Panc1 (cell line): ENCODE data around the gene DROSHA. TPM values are rescaled to one million over a fixed set of nuclear protein-coding genes. Genes with fewer than 3 reads are reported as not detected.

ENCODE experiments used
- ATAC-seq: fragments of 200-7000 bp; cut with Tn5 transposase; 2 replicates; pipeline ENCODE4 v1.9.1; 2020; ENCODE audit warnings: mild to moderate bottlenecking, moderate library complexity
- BruUV-seq: library from RNA; stranded (reverse); fragments of 400-500 nt; replicated peaks from 2 replicates; lab custom pipeline; 2021; lab: Mats Ljungman, UMichigan
- CTCF ChIA-PET: fragments of 300-600 bp; sonication (Branson Sonifier 250); formaldehyde crosslinking; loops from one replicate; lab custom pipeline; 2022; ENCODE audit warnings: antibody characterized with exemption; lab: Charles Lee
- POLR2A ChIA-PET: fragments of 300-600 bp; sonication (Branson Sonifier 250); formaldehyde crosslinking; loops from one replicate; lab custom pipeline; 2022; ENCODE audit warnings: antibody characterized with exemption; lab: Charles Lee
- DNase-seq: peaks from one replicate; pipeline ENCODE4 v3.0.0-alpha.2; 2010; ENCODE audit warnings: low read depth, low spot score
- H3K27ac ChIP-seq: 2 replicates; pipeline ENCODE4 v1.5.1; 2011; ENCODE audit warnings: mild to moderate bottlenecking, low read length, inconsistent platforms
- H3K27me3 ChIP-seq: fragments of 200-500 bp; sonication (Bioruptor generic); 2 replicates; pipeline ENCODE4 v1.6.0; 2014; ENCODE audit warnings: low read length, inconsistent platforms; ENCODE audit not compliant: control insufficient read depth, insufficient read depth
- H3K36me3 ChIP-seq: fragments of 200-500 bp; sonication (Bioruptor generic); 2 replicates; pipeline ENCODE4 v1.5.1; 2014; ENCODE audit warnings: inconsistent platforms, mild to moderate bottlenecking, low read length, moderate library complexity; ENCODE audit not compliant: control insufficient read depth, insufficient read depth
- H3K4me1 ChIP-seq: 2 replicates; pipeline ENCODE4 v1.5.1; 2011; ENCODE audit warnings: inconsistent platforms, mild to moderate bottlenecking, low read length, moderate library complexity; ENCODE audit not compliant: control insufficient read depth, insufficient read depth
- H3K4me3 ChIP-seq, 2 experiments: 2 replicates each; pipeline ENCODE4 v1.5.1; 2011 to 2012; ENCODE audit warnings: low read depth in 2 of 2, low read length in 2 of 2, mild to moderate bottlenecking in 2 of 2, inconsistent platforms in 1 of 2, moderate library complexity in 1 of 2
- H3K9me3 ChIP-seq: fragments of 200-500 bp; sonication (Bioruptor generic); 2 replicates; pipeline ENCODE4 v1.5.1; 2014; ENCODE audit warnings: low read depth, mild to moderate bottlenecking, inconsistent platforms, low read length, moderate library complexity; ENCODE audit not compliant: control insufficient read depth, insufficient read depth
- CTCF ChIP-seq: fragments of 450-650 bp; IDR thresholded peaks from 2 replicates; pipeline ENCODE4 v1.5.1; 2017; ENCODE audit warnings: mild to moderate bottlenecking
- POLR2AphosphoS5 ChIP-seq: IDR thresholded peaks from 2 replicates; pipeline ENCODE4 v1.6.1; 2012; ENCODE audit warnings: mild to moderate bottlenecking, low read depth, low read length, moderate library complexity
- REST ChIP-seq, 2 experiments: IDR thresholded peaks; 2 replicates each; pipeline ENCODE4 v1.6.1; 2011 to 2012; ENCODE audit warnings: low read depth in 2 of 2, control low read depth in 1 of 2, low read length in 1 of 2, mild to moderate bottlenecking in 1 of 2, moderate library complexity in 1 of 2; ENCODE audit not compliant: insufficient read depth in 1 of 2
- SIN3A ChIP-seq: IDR thresholded peaks from 2 replicates; pipeline ENCODE4 v1.6.1; 2012; ENCODE audit warnings: low read depth, mild to moderate bottlenecking, low read length, moderate library complexity, borderline replicate concordance; ENCODE audit not compliant: insufficient read depth
- TCF7L2 ChIP-seq: IDR thresholded peaks from 2 replicates; pipeline ENCODE4 v1.6.1; 2011; ENCODE audit warnings: mild to moderate bottlenecking, low read depth, low read length, inconsistent platforms
- in situ Hi-C: cut with HindIII; loops from 2 replicates; pipeline ENCODE4 v1.10.0; 2016; ENCODE audit warnings: low sequenced_read_pairs, low pct_unique_long_range_greater_than_20kb
- intact Hi-C: fragments of 100-400 bp; cut with micrococcal nuclease; formaldehyde crosslinking; loops from one replicate; pipeline ENCODE4 v1.10.0; 2022; ENCODE audit not compliant: unreplicated experiment
- total RNA-seq: library from RNA; stranded (reverse); gene quantifications from one replicate; pipeline ENCODE4 v1.2.1, GENCODE V29; 2021; ENCODE audit not compliant: unreplicated experiment

The DROSHA gene
- total RNA-seq, 1 experiment from 2014 or later = 98.1 TPM

GRCh38 chr5:31393126-31393525, 138.8 kb downstream of the DROSHA start:
- no peaks in the 10 kb centered on the region for H3K4me1 ChIP-seq
- in situ Hi-C loops = no loop called here
- DNase-seq = no peak
- BruUV-seq = no TSS peak
- CTCF ChIA-PET = no interaction called here
- H3K27me3 ChIP-seq = no peaks in the 10 kb centered on the region
- TF ChIP-seq CTCF = no peak
- no peak for TF ChIP-seq TCF7L2
- no peak for TF ChIP-seq SIN3A
- no peak overlapping the region for H3K4me3 ChIP-seq
- intact Hi-C loops = no loop called here
- POLR2A ChIA-PET = no interaction called here
- no peaks in the 10 kb centered on the region for H3K36me3 ChIP-seq
- ATAC-seq = no peak
- H3K9me3 ChIP-seq = no peaks in the 10 kb centered on the region
- H3K27ac ChIP-seq = no peak overlapping the region

GRCh38 chr5:31392061-31392460, 139.8 kb downstream of the DROSHA start:
- POLR2A ChIA-PET = no interaction called here
- BruUV-seq = no TSS peak
- no peak for TF ChIP-seq CTCF
- TF ChIP-seq REST (IDR thresholded peaks at IDR 0.05; ENCODE audit: insufficient read depth in 1 of 2, low read depth in 2 of 2, low read length in 1 of 2) = no peak
- no peak for TF ChIP-seq POLR2AphosphoS5
- no peak for TF ChIP-seq SIN3A
- TF ChIP-seq TCF7L2 = no peak
- Histone ChIP-seq H3K27ac (no peak overlapping the region), H3K36me3 (no peaks in the 10 kb centered on the region), H3K27me3 (no peaks in the 10 kb centered on the region), H3K9me3 (no peaks in the 10 kb centered on the region), H3K4me3 (no peak overlapping the region), H3K4me1 (no peaks in the 10 kb centered on the region)
- ATAC-seq (no peak), DNase-seq (no peak)
- in situ Hi-C loops (no loop called here), intact Hi-C loops (no loop called here)
- CTCF ChIA-PET = no interaction called here

GRCh38 chr5:31390256-31390655, 141.6 kb downstream of the DROSHA start:
- Histone ChIP-seq H3K27ac (no peak overlapping the region), H3K36me3 (no peaks in the 10 kb centered on the region), H3K9me3 (no peaks in the 10 kb centered on the region), H3K27me3 (no peaks in the 10 kb centered on the region), H3K4me3 (no peak overlapping the region), H3K4me1 (no peaks in the 10 kb centered on the region)
- ChIA-PET POLR2A (no interaction called here), CTCF (no interaction called here)
- intact Hi-C loops (no loop called here), in situ Hi-C loops (no loop called here)
- DNase-seq (no peak), ATAC-seq (no peak)
- BruUV-seq = no TSS peak
- TF ChIP-seq TCF7L2 (no peak), CTCF (no peak), SIN3A (no peak), REST (IDR thresholded peaks at IDR 0.05; ENCODE audit: insufficient read depth in 1 of 2, low read depth in 2 of 2, low read length in 1 of 2) (no peak), POLR2AphosphoS5 (no peak)
